ENCODE data around the gene AKT3.

DNA sequence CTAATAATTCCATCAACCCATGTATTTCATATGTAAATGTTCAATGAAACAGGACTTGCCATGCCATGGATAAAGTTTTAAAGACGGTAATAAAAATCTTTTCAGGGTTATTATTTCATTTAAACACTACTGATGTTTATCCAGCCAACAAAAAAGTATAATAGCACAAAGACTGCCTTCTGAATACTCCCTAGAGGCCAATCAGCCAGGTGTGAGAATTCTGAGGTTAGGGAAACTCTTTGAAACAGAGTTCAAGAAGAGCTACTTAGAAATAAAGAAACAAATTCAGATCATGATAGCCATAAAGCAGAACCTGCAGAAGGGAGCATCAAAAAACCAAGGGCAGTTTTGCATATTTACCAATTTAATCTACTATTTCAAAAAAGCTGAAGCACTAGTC lies 48.7 kb downstream of the AKT3 start:
- TF ChIP-seq, protein P1, sequence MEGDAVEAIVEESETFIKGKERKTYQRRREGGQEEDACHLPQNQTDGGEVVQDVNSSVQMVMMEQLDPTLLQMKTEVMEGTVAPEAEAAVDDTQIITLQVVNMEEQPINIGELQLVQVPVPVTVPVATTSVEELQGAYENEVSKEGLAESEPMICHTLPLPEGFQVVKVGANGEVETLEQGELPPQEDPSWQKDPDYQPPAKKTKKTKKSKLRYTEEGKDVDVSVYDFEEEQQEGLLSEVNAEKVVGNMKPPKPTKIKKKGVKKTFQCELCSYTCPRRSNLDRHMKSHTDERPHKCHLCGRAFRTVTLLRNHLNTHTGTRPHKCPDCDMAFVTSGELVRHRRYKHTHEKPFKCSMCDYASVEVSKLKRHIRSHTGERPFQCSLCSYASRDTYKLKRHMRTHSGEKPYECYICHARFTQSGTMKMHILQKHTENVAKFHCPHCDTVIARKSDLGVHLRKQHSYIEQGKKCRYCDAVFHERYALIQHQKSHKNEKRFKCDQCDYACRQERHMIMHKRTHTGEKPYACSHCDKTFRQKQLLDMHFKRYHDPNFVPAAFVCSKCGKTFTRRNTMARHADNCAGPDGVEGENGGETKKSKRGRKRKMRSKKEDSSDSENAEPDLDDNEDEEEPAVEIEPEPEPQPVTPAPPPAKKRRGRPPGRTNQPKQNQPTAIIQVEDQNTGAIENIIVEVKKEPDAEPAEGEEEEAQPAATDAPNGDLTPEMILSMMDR (optimal IDR thresholded peaks at IDR 0.05 in 1 of 3, IDR thresholded peaks at IDR 0.05 in 1 of 3, conservative IDR thresholded peaks at IDR 0.05 in 1 of 3; ENCODE audit: extremely low read depth in 1 of 3, insufficient read depth in 2 of 3, low read length in 3 of 3), result no peak
- no peak for TF ChIP-seq EZH2 (IDR thresholded peaks at IDR 0.05; ENCODE audit: low read length)
